SU-DHL-6 (cell line): ENCODE results near the gene LVRN.

Experiments used
- EZH2phosphoT487 ChIP-seq: fragments of 200-600 bp; sonication (generic), shearing (Covaris generic); conservative IDR thresholded peaks from 2 replicates; pipeline ENCODE4 v1.6.1; 2018; ENCODE audit warnings: mild to moderate bottlenecking, antibody characterized with exemption, low read length, moderate library complexity, mixed read lengths
- TF ChIP-seq, protein P1 (sequence below): fragments of 200-600 bp; sonication (generic); IDR thresholded peaks from one replicate; pipeline ENCODE4 v1.5.1; 2017; ENCODE audit warnings: antibody characterized with exemption, mild to moderate bottlenecking, low read length, moderate library complexity; ENCODE audit not compliant: insufficient read depth, poor library complexity, severe bottlenecking

DNA sequence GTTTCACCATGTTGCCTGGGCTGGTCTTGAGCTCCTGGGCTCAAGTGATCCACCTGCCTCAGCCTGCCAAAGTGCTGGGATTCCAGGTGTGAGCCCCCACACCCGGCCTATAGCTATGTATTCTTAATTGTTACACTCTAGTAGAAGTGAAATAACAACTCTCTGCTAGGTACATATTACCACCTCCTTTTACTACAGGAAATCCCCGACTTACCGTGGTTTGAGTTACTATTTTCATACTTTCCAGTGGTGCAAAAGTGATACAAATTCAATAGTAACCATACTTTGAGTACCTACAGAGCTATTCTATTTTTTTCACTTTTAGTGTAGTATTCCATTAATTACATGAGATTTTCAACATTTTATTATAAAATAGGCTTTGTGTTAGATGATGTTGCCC, 70.7 kb downstream of the LVRN start:
- TF ChIP-seq, protein P1, sequence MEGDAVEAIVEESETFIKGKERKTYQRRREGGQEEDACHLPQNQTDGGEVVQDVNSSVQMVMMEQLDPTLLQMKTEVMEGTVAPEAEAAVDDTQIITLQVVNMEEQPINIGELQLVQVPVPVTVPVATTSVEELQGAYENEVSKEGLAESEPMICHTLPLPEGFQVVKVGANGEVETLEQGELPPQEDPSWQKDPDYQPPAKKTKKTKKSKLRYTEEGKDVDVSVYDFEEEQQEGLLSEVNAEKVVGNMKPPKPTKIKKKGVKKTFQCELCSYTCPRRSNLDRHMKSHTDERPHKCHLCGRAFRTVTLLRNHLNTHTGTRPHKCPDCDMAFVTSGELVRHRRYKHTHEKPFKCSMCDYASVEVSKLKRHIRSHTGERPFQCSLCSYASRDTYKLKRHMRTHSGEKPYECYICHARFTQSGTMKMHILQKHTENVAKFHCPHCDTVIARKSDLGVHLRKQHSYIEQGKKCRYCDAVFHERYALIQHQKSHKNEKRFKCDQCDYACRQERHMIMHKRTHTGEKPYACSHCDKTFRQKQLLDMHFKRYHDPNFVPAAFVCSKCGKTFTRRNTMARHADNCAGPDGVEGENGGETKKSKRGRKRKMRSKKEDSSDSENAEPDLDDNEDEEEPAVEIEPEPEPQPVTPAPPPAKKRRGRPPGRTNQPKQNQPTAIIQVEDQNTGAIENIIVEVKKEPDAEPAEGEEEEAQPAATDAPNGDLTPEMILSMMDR = no peak
- TF ChIP-seq EZH2phosphoT487 = no peak
